A549 (cell line): ENCODE data around the gene AQP10.

Experiments
- EP300 ChIP-seq, 2 experiments: fragments of >200 bp; sonication (Bioruptor Twin); formaldehyde crosslinking; IDR thresholded peaks; 2 replicates in 1 of 2; 3 replicates in 1 of 2; pipeline ENCODE4 v1.6.1; 2016 to 2017
- PHF8 ChIP-seq: fragments of 200-600 bp; sonication (generic); IDR thresholded peaks from 2 replicates; pipeline ENCODE4 v1.6.1; 2016; ENCODE audit warnings: low read depth, mild to moderate bottlenecking, antibody characterized with exemption, moderate library complexity, borderline replicate concordance
- POLR2A ChIP-seq: IDR thresholded peaks from 2 replicates; pipeline ENCODE4 v1.6.1; 2012; ENCODE audit warnings: mild to moderate bottlenecking, low read length
- RAD21 ChIP-seq, 2 experiments: fragments of >200 bp in 1 of 2; sonication (Bioruptor Twin) in 1 of 2; formaldehyde crosslinking in 1 of 2; IDR thresholded peaks in 1 of 2; conservative IDR thresholded peaks in 1 of 2; 2 replicates in 1 of 2; 3 replicates in 1 of 2; pipeline ENCODE4 v1.6.1; 2012 to 2018; ENCODE audit warnings: inconsistent platforms in 1 of 2
- RFX5 ChIP-seq: fragments of 450-650 bp; IDR thresholded peaks from 2 replicates; pipeline ENCODE4 v1.7.1; 2014; ENCODE audit warnings: antibody characterized with exemption, mild to moderate bottlenecking, moderate library complexity
- ZNF302 ChIP-seq: fragments of 250-450 bp; sonication (Bioruptor Pico); IDR thresholded peaks from 2 replicates; pipeline ENCODE4 v1.9.0; 2021; ENCODE audit warnings: inconsistent platforms, mild to moderate bottlenecking, moderate library complexity
- ZSCAN20 ChIP-seq: fragments of 250-450 bp; sonication (Bioruptor Pico); IDR thresholded peaks from 2 replicates; pipeline ENCODE4 v1.8.0; 2022; ENCODE audit warnings: mild to moderate bottlenecking, moderate library complexity
- TF ChIP-seq, protein P1 (sequence below): fragments of >200 bp; sonication (Bioruptor Twin); formaldehyde crosslinking; IDR thresholded peaks from 3 replicates; pipeline ENCODE4 v1.5.1; 2016
- TF ChIP-seq, protein P2 (sequence below): fragments of 450-650 bp; IDR thresholded peaks from 2 replicates; pipeline ENCODE4 v1.6.1; 2014; ENCODE audit warnings: antibody characterized with exemption
- TF ChIP-seq, protein P3 (sequence below): fragments of 200-600 bp; sonication (generic); IDR thresholded peaks from 2 replicates; pipeline ENCODE4 v1.6.1; 2016; ENCODE audit warnings: antibody characterized with exemption, mild to moderate bottlenecking, moderate library complexity

DNA sequence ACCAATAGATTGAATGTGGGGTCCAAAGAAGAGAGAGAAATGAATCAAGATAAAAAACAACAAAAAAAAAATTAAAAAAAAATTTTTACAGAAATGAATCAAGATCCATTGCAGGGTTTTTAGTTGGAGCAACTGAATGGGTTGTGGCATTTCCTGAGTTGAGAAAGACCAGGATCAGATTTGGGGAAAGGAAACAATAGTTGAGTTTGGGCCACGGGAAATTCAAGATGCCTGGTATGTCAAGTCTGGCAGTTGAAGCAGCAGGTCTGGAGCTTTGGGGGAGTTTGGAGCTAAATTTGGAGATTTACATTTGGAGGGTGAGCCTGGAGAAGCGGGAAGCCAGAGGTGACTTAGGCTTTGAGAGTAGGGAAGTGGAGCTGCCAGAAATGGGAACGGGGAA, 27.1 kb downstream of the AQP10 start:
- TF ChIP-seq POLR2A: no peak
- TF ChIP-seq, protein P1, sequence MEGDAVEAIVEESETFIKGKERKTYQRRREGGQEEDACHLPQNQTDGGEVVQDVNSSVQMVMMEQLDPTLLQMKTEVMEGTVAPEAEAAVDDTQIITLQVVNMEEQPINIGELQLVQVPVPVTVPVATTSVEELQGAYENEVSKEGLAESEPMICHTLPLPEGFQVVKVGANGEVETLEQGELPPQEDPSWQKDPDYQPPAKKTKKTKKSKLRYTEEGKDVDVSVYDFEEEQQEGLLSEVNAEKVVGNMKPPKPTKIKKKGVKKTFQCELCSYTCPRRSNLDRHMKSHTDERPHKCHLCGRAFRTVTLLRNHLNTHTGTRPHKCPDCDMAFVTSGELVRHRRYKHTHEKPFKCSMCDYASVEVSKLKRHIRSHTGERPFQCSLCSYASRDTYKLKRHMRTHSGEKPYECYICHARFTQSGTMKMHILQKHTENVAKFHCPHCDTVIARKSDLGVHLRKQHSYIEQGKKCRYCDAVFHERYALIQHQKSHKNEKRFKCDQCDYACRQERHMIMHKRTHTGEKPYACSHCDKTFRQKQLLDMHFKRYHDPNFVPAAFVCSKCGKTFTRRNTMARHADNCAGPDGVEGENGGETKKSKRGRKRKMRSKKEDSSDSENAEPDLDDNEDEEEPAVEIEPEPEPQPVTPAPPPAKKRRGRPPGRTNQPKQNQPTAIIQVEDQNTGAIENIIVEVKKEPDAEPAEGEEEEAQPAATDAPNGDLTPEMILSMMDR: no peak
- no peak for TF ChIP-seq RAD21 (conservative IDR thresholded peaks at IDR 0.05 in 1 of 2, IDR thresholded peaks at IDR 0.05 in 1 of 2)
- TF ChIP-seq EP300 (IDR thresholded peaks at IDR 0.05): no peak
- TF ChIP-seq, protein P2, sequence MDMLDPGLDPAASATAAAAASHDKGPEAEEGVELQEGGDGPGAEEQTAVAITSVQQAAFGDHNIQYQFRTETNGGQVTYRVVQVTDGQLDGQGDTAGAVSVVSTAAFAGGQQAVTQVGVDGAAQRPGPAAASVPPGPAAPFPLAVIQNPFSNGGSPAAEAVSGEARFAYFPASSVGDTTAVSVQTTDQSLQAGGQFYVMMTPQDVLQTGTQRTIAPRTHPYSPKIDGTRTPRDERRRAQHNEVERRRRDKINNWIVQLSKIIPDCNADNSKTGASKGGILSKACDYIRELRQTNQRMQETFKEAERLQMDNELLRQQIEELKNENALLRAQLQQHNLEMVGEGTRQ: no peak
- no peak for TF ChIP-seq RFX5
- TF ChIP-seq, protein P3, sequence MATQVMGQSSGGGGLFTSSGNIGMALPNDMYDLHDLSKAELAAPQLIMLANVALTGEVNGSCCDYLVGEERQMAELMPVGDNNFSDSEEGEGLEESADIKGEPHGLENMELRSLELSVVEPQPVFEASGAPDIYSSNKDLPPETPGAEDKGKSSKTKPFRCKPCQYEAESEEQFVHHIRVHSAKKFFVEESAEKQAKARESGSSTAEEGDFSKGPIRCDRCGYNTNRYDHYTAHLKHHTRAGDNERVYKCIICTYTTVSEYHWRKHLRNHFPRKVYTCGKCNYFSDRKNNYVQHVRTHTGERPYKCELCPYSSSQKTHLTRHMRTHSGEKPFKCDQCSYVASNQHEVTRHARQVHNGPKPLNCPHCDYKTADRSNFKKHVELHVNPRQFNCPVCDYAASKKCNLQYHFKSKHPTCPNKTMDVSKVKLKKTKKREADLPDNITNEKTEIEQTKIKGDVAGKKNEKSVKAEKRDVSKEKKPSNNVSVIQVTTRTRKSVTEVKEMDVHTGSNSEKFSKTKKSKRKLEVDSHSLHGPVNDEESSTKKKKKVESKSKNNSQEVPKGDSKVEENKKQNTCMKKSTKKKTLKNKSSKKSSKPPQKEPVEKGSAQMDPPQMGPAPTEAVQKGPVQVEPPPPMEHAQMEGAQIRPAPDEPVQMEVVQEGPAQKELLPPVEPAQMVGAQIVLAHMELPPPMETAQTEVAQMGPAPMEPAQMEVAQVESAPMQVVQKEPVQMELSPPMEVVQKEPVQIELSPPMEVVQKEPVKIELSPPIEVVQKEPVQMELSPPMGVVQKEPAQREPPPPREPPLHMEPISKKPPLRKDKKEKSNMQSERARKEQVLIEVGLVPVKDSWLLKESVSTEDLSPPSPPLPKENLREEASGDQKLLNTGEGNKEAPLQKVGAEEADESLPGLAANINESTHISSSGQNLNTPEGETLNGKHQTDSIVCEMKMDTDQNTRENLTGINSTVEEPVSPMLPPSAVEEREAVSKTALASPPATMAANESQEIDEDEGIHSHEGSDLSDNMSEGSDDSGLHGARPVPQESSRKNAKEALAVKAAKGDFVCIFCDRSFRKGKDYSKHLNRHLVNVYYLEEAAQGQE: no peak
- no peak for TF ChIP-seq PHF8
- no peak for TF ChIP-seq ZNF302 (CRISPR knock-in tag)
- TF ChIP-seq ZSCAN20 (CRISPR knock-in tag): no peak
